GM12878 (cell line): ENCODE measurements around the gene TP63. TPM values are rescaled to one million over a fixed set of nuclear protein-coding genes. Genes with fewer than 3 reads are reported as not detected.

Experiments used
- ATAC-seq: fragments of 200-7000 bp; cut with Tn5 transposase; 3 replicates; pipeline ENCODE4 v1.9.1; 2020; ENCODE audit warnings: mild to moderate bottlenecking, moderate library complexity
- BruUV-seq: library from RNA; stranded (reverse); fragments of 400-500 nt; replicated peaks from 2 replicates; lab custom pipeline; 2021; lab: Mats Ljungman, UMichigan
- CTCF ChIA-PET: fragments of 300-600 bp; sonication (Branson Sonifier 250); formaldehyde crosslinking; extraction: SDS; loops from one replicate; lab custom pipeline; 2021; ENCODE audit warnings: inconsistent platforms; lab: Yijun Ruan, JAX
- POLR2A ChIA-PET: fragments of 350-600 bp; formaldehyde crosslinking; extraction: SDS; loops from one replicate; lab custom pipeline; 2021; ENCODE audit warnings: inconsistent platforms; lab: Charles Lee
- RAD21 ChIA-PET: fragments of 300-600 bp; sonication (Branson Sonifier 250); formaldehyde crosslinking; loops from one replicate; lab custom pipeline; 2023; ENCODE audit warnings: antibody characterized with exemption; ENCODE audit not compliant: unreplicated experiment; lab: Charles Lee
- SMC1A ChIA-PET: fragments of 300-600 bp; sonication (Branson Sonifier 250); formaldehyde crosslinking; loops from one replicate; lab custom pipeline; 2023; ENCODE audit not compliant: unreplicated experiment, uncharacterized antibody; lab: Charles Lee
- DNase-seq: peaks from one replicate; pipeline ENCODE4 v3.0.0-alpha.2; 2011; ENCODE audit warnings: low read depth, low spot score
- FAIRE-seq: peaks from 3 replicates; lab custom pipeline; 2011; peaks lifted over from hg19 to GRCh38; lab: Jason Lieb, UNC
- H2AFZ ChIP-seq: 2 replicates; pipeline ENCODE4 v1.6.0; 2011; ENCODE audit warnings: low read depth, low read length, control low read depth; ENCODE audit not compliant: control insufficient read depth
- H3K27ac ChIP-seq: 2 replicates; pipeline ENCODE4 v1.5.1; 2011; ENCODE audit warnings: control low read depth; ENCODE audit not compliant: control insufficient read depth, insufficient read depth
- H3K27me3 ChIP-seq, 2 experiments: replicated peaks in 1 of 2; 2 replicates each; pipeline versions ENCODE4 v1.6.0 to v1.6.1; 2011; ENCODE audit warnings: low read length in 1 of 2; ENCODE audit not compliant: control insufficient read depth in 2 of 2, insufficient read depth in 2 of 2
- H3K36me3 ChIP-seq, 2 experiments: 2 replicates each; pipeline ENCODE4 v1.5.1; 2011; ENCODE audit warnings: low read length in 1 of 2; ENCODE audit not compliant: control insufficient read depth in 2 of 2, insufficient read depth in 2 of 2
- H3K4me1 ChIP-seq: 2 replicates; pipeline ENCODE4 v1.6.1; 2011; ENCODE audit warnings: mild to moderate bottlenecking, low read length, moderate library complexity, mixed read lengths; ENCODE audit not compliant: control insufficient read depth, insufficient read depth
- H3K4me2 ChIP-seq: 2 replicates; pipeline ENCODE4 v1.6.0; 2011; ENCODE audit warnings: control low read depth; ENCODE audit not compliant: control insufficient read depth, insufficient read depth
- H3K4me3 ChIP-seq: fragments of 200-600 bp; sonication (generic); 2 replicates; pipeline ENCODE4 v1.5.1; 2016
- H3K79me2 ChIP-seq: 2 replicates; pipeline ENCODE4 v1.6.0; 2011; ENCODE audit warnings: low read length; ENCODE audit not compliant: control insufficient read depth, insufficient read depth
- H3K9ac ChIP-seq: 2 replicates; pipeline ENCODE4 v1.8.0; 2011; ENCODE audit warnings: low read length, control low read depth, mixed read lengths; ENCODE audit not compliant: control insufficient read depth, insufficient read depth
- H3K9me3 ChIP-seq: replicated peaks from 3 replicates; pipeline ENCODE4 v1.5.1; 2011; ENCODE audit warnings: mild to moderate bottlenecking, low read length; ENCODE audit not compliant: control insufficient read depth, insufficient read depth
- H4K20me1 ChIP-seq: 2 replicates; pipeline ENCODE4 v1.6.0; 2011; ENCODE audit not compliant: control insufficient read depth, insufficient read depth
- CREB1 ChIP-seq: IDR thresholded peaks from 2 replicates; pipeline ENCODE4 v1.6.1; 2012; ENCODE audit warnings: low read depth, mild to moderate bottlenecking, inconsistent platforms
- RELA ChIP-seq: fragments of 450-650 bp; IDR thresholded peaks from 2 replicates; pipeline ENCODE4 v1.8.0; 2014; ENCODE audit warnings: borderline replicate concordance; ENCODE audit not compliant: partially characterized antibody
- TCF3 ChIP-seq: IDR thresholded peaks from 2 replicates; pipeline ENCODE4 v1.6.1; 2012; ENCODE audit warnings: low read depth, mild to moderate bottlenecking, low read length, borderline replicate concordance; ENCODE audit not compliant: insufficient read depth
- WGBS: methylation state at CpG from one replicate; pipeline ENCODE4 v1.1.6; 2016; ENCODE audit warnings: low lambda C conversion rate; ENCODE audit not compliant: insufficient replicate concordance, insufficient coverage; ENCODE audit errors: missing lambda C conversion rate; 5-methylcytosine and 5-hydroxymethylcytosine counted together
- in situ Hi-C: fragments of 300-500 bp; cut with MboI; formaldehyde crosslinking; loops from 9 replicates; pipeline ENCODE4 v1.14.3; 2018; ENCODE audit warnings: mixed read lengths
- intact Hi-C: fragments of 100-400 bp; cut with micrococcal nuclease; formaldehyde crosslinking; loops from one replicate; pipeline ENCODE4 v1.14.2; 2022; ENCODE audit not compliant: unreplicated experiment
- polyA plus RNA-seq, 11 experiments: library from polyadenylated mRNA; depleted of rRNA in 4 of 11; unstranded in 6 of 11; stranded (reverse) in 5 of 11; fragments of >200 nt; fragmentation: Nextera tagmentation in 4 of 11; fragmentation: Illumina TruSeq in 1 of 11; extraction: Ambion mirVana in 4 of 11; extraction: Trizol in 1 of 11; gene quantifications; 1 replicate in 1 of 11; 2 replicates in 10 of 11; pipeline versions ENCODE4 v1.2.1 to v1.2.3, GENCODE V29; 2011 to 2016; ENCODE audit warnings: inconsistent platforms in 2 of 11, missing spikeins in 2 of 11, low read depth in 1 of 11
- total RNA-seq, 4 experiments: library from RNA; depleted of rRNA in 3 of 4; stranded (reverse); fragments of >200 nt in 3 of 4; fragmentation: Illumina TruSeq in 1 of 4; extraction: Trizol in 1 of 4; gene quantifications; 2 replicates each; pipeline versions ENCODE4 v1.2.1 to v1.2.3, GENCODE V29; 2013 to 2021
- TF ChIP-seq, protein P1 (sequence below): IDR thresholded peaks from 2 replicates; pipeline ENCODE4 v1.6.1; 2012; ENCODE audit warnings: low read depth, low read length, improper control_type of control experiment
- TF ChIP-seq, protein P2 (sequence below): IDR thresholded peaks from 2 replicates; pipeline ENCODE4 v1.6.1; 2011; ENCODE audit warnings: borderline replicate concordance, low read depth, mild to moderate bottlenecking, moderate library complexity, mixed read lengths, low read length; ENCODE audit not compliant: insufficient read depth; ENCODE audit errors: extremely low read length

Gene TP63
- total and polyA plus RNA-seq, 10 of the 15 experiments (the other 5 are each of a cell fraction or from before 2014, with no cell fraction given): 1.4 to 10.8 (median 6.2) TPM

DNA sequence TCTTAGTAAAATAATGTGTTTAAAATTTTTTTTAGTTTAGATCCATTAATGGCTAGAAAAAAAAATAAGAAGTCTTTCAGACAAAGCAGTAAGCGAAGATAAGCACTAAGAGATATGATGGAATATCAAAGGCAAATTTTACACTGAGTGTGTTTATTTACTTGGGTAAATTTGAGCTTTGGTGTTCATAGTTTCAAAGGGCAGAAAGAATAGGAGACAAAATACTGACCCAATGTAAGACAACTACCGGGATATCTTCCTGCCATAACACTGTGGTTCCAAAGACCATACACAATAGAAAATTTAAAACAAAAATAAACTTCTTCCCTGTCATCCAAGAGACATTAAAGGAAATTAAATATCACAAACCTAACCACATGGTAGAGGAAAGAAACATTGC, 25.5 kb upstream of the TP63 start:
- no peak overlapping the region for H3K9ac ChIP-seq
- no peaks in the 10 kb centered on the region for H3K27me3 ChIP-seq
- CTCF ChIA-PET: interaction anchor here (0.5 to 1.5 kb wide), 3 partner anchors 157 to 548 kb away, joined by 3 to 5 read pairs (median 3); no protein-coding TSS in a partner anchor
- H3K9me3 ChIP-seq: peaks cover 2% of the 10 kb centered on the region; the same call in 2 of the 3 replicates
- SMC1A ChIA-PET: interaction anchor here (1.0 to 1.5 kb wide), 2 partner anchors 13 to 19 kb away, joined by 3 to 5 read pairs; no protein-coding TSS in a partner anchor
- H3K36me3 ChIP-seq: no peaks in the 10 kb centered on the region
- no peak overlapping the region for H3K4me2 ChIP-seq
- DNase-seq: no peak
- intact Hi-C loops (no loop called here), in situ Hi-C loops (no loop called here)
- TF ChIP-seq, protein P1, sequence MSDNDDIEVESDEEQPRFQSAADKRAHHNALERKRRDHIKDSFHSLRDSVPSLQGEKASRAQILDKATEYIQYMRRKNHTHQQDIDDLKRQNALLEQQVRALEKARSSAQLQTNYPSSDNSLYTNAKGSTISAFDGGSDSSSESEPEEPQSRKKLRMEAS: no peak
- TF ChIP-seq, protein P2, sequence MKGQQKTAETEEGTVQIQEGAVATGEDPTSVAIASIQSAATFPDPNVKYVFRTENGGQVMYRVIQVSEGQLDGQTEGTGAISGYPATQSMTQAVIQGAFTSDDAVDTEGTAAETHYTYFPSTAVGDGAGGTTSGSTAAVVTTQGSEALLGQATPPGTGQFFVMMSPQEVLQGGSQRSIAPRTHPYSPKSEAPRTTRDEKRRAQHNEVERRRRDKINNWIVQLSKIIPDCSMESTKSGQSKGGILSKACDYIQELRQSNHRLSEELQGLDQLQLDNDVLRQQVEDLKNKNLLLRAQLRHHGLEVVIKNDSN: no peak
- TF ChIP-seq CREB1: no peak
- no peak for TF ChIP-seq TCF3
- TF ChIP-seq RELA: no peak
- TF ChIP-seq, all 136 proteins: peak for 0
- ChIA-PET RAD21 (interaction anchor here (0.8 kb wide), 1 partner anchor 21 kb away, joined by 3 read pairs; no protein-coding TSS in a partner anchor), POLR2A (interaction anchor here (0.6 to 0.7 kb wide), 3 partner anchors 9 to 210 kb away, joined by 3 to 7 read pairs (median 4); no protein-coding TSS in a partner anchor)
- Histone ChIP-seq H4K20me1 (no peaks in the 10 kb centered on the region), H3K4me1 (no peaks in the 10 kb centered on the region; the same call in 1 of the 2 replicates), H3K4me3 (no peak overlapping the region), H3K79me2 (no peaks in the 10 kb centered on the region), H2AFZ (no peak overlapping the region), H3K27ac (no peak overlapping the region)
- no peak for FAIRE-seq
- 100% methylated on average over 2 of the region's 2 CpGs for WGBS
- no TSS peak for BruUV-seq
- ATAC-seq: no peak
